Prostate gland (tissue), 2 donors: ENCODE data around the gene CETP.

Experiments used
- CTCF ChIP-seq, 4 experiments: fragments of 200-600 bp in 2 of 4; fragments of 450-650 bp in 2 of 4; sonication (generic) in 2 of 4; IDR thresholded peaks; 1 replicate in 3 of 4; 2 replicates in 1 of 4; pipeline ENCODE4 v1.5.1; 2016 to 2019; ENCODE audit warnings: antibody characterized with exemption in 4 of 4, mild to moderate bottlenecking in 2 of 4, moderate library complexity in 2 of 4
- POLR2AphosphoS5 ChIP-seq: sonication (generic); formaldehyde crosslinking; IDR thresholded peaks from one replicate; pipeline ENCODE4 v1.6.1; 2017; ENCODE audit warnings: antibody characterized with exemption

GRCh38 chr16:56977216-56977615, 15.5 kb downstream of the CETP start:
- TF ChIP-seq POLR2AphosphoS5 (no peak), CTCF (IDR thresholded peaks at IDR 0.05) (no peak)
